Measurements from ENCODE around the gene BAZ2B. TPM values are rescaled to one million over a fixed set of nuclear protein-coding genes. Genes with fewer than 3 reads are reported as not detected.

The BAZ2B gene
- total RNA-seq, 2 donors from 2014 or later, result 60.8 to 84.5 TPM

DNA sequence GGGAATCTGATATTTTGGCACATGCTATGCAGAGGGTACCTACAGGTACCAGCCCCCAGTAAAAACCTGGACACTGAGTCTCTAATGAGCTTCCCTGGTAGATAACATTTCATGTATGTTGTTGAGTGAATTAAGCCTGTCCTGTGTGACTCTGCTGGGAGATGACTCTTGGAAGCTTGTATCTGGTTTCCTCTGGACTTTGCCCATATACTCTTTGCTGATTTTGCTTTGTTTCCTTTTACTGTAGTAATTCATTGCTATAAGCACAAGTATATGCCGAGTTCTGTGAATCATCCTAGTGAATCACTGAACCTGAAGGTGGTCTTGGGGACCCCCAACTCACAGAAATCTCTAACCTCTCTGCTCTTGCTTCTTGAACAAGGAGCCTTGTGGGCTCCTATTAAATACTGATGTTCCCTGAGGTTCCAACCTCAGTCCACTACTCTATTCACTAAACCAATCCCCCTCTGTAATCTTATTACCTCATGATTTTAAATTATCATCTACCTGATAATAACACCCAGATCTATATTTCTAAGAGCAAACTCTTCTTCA lies 235.6 kb downstream of the BAZ2B start:
- no peaks in the 10 kb centered on the region for H3K36me3 ChIP-seq
- H3K4me3 ChIP-seq, result no peak overlapping the region
- 92% methylated on average over 1 of the region's 1 CpG for WGBS
- no peak for TF ChIP-seq POLR2A (IDR thresholded peaks at IDR 0.05)
- TF ChIP-seq, protein P1, sequence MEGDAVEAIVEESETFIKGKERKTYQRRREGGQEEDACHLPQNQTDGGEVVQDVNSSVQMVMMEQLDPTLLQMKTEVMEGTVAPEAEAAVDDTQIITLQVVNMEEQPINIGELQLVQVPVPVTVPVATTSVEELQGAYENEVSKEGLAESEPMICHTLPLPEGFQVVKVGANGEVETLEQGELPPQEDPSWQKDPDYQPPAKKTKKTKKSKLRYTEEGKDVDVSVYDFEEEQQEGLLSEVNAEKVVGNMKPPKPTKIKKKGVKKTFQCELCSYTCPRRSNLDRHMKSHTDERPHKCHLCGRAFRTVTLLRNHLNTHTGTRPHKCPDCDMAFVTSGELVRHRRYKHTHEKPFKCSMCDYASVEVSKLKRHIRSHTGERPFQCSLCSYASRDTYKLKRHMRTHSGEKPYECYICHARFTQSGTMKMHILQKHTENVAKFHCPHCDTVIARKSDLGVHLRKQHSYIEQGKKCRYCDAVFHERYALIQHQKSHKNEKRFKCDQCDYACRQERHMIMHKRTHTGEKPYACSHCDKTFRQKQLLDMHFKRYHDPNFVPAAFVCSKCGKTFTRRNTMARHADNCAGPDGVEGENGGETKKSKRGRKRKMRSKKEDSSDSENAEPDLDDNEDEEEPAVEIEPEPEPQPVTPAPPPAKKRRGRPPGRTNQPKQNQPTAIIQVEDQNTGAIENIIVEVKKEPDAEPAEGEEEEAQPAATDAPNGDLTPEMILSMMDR (IDR thresholded peaks at IDR 0.05), result no peak
- no peak for TF ChIP-seq POLR2AphosphoS5 (IDR thresholded peaks at IDR 0.05)
- no peak for DNase-seq (ENCODE audit: low spot score)
- H3K9me3 ChIP-seq, result no peaks in the 10 kb centered on the region
- intact Hi-C loops (cut with DNase I), result no loop called here
- no peaks in the 10 kb centered on the region for H3K4me1 ChIP-seq (replicated peaks)
- no peaks in the 10 kb centered on the region for H3K27me3 ChIP-seq (replicated peaks; ENCODE audit: insufficient read depth)
- no peak overlapping the region for H3K27ac ChIP-seq

GRCh38 chr2:159379181-159379580 lies 237.2 kb downstream of the BAZ2B start:
- 0% methylated on average over 1 of the region's 1 CpG for WGBS
- Histone ChIP-seq H3K27me3 (replicated peaks; ENCODE audit: insufficient read depth) (no peaks in the 10 kb centered on the region), H3K4me1 (replicated peaks) (no peaks in the 10 kb centered on the region), H3K27ac (no peak overlapping the region), H3K36me3 (no peaks in the 10 kb centered on the region), H3K9me3 (no peaks in the 10 kb centered on the region), H3K4me3 (no peak overlapping the region)
- DNase-seq (ENCODE audit: low spot score), result no peak
- intact Hi-C loops (cut with DNase I), result no loop called here
- TF ChIP-seq, protein P1 (IDR thresholded peaks at IDR 0.05), result no peak
- TF ChIP-seq POLR2A (IDR thresholded peaks at IDR 0.05), result no peak
- TF ChIP-seq POLR2AphosphoS5 (IDR thresholded peaks at IDR 0.05), result no peak

GRCh38 chr2:159375241-159375640 lies 241.1 kb downstream of the BAZ2B start:
- intact Hi-C loops (cut with DNase I), result no loop called here
- Histone ChIP-seq H3K9me3 (no peaks in the 10 kb centered on the region), H3K27ac (no peak overlapping the region), H3K4me1 (replicated peaks) (no peaks in the 10 kb centered on the region), H3K4me3 (no peak overlapping the region), H3K27me3 (replicated peaks; ENCODE audit: insufficient read depth) (no peaks in the 10 kb centered on the region), H3K36me3 (peaks cover 0 to 3% of the 10 kb centered on the region in 2 donors)
- no peak for DNase-seq (ENCODE audit: low spot score)
- TF ChIP-seq POLR2A (IDR thresholded peaks at IDR 0.05), result no peak
- TF ChIP-seq, protein P1 (IDR thresholded peaks at IDR 0.05), result no peak
- no peak for TF ChIP-seq POLR2AphosphoS5 (IDR thresholded peaks at IDR 0.05)

DNA sequence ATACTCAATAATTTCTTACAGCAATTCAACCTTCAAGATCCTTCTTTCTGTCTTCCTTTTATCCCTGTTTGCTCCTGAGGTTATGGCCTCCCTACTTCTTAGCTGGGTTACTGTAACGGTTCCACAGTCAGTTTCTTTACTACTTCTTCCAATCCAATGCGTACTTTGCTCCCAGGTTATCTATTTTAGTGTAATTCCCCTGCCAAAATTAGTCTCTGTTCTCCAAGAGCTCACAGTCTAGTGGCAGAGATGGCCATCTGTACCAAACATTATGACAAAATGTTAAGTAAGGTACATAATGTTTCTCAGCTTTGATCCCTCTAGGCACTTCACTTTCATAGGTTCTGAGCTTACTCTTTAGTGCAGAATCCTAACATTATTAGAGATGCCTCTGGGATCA lies 244.8 kb downstream of the BAZ2B start:
- TF ChIP-seq, protein P1 (IDR thresholded peaks at IDR 0.05), result no peak
- TF ChIP-seq POLR2AphosphoS5 (IDR thresholded peaks at IDR 0.05) (no peak), POLR2A (IDR thresholded peaks at IDR 0.05) (no peak)
- 50% methylated on average over 2 of the region's 2 CpGs for WGBS
- H3K36me3 ChIP-seq, result peaks cover 0 to 3% of the 10 kb centered on the region in 2 donors
- H3K4me1 ChIP-seq (replicated peaks), result no peaks in the 10 kb centered on the region
- DNase-seq (ENCODE audit: low spot score), result no peak
- no peaks in the 10 kb centered on the region for H3K9me3 ChIP-seq
- intact Hi-C loops (cut with DNase I), result no loop called here
- H3K4me3 ChIP-seq, result no peak overlapping the region
- no peak overlapping the region for H3K27ac ChIP-seq
- no peaks in the 10 kb centered on the region for H3K27me3 ChIP-seq (replicated peaks; ENCODE audit: insufficient read depth)

DNA sequence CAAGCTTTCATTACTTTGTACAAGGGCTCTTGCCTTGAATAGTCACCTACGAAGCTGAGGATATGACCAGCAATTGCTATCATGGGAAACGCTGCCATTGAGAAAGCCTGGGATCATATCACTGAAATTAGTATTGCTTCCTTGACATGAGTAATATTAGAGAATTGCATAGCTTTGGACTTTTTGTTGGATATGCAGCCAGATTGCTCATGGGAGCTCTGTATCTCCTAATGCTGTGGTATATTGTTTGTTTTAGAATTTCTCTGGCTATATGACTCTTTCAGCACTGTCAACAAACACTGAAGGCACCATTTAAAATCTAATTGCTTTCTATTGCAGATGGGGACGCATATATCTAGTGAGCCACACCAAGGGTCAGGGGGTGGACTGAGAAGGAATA lies 249.8 kb downstream of the BAZ2B start:
- TF ChIP-seq, protein P1 (IDR thresholded peaks at IDR 0.05), result no peak
- TF ChIP-seq POLR2A (IDR thresholded peaks at IDR 0.05), result no peak
- TF ChIP-seq POLR2AphosphoS5 (IDR thresholded peaks at IDR 0.05), result no peak

More for the DNA sequence above, 249.8 kb downstream of the BAZ2B start:
- DNase-seq (ENCODE audit: low spot score), result no peak
- Histone ChIP-seq H3K36me3 (peaks cover 0 to 4% of the 10 kb centered on the region in 2 donors), H3K4me1 (replicated peaks) (no peaks in the 10 kb centered on the region), H3K27me3 (replicated peaks; ENCODE audit: insufficient read depth) (no peaks in the 10 kb centered on the region), H3K4me3 (no peak overlapping the region), H3K9me3 (no peaks in the 10 kb centered on the region), H3K27ac (no peak overlapping the region)
- intact Hi-C loops (cut with DNase I), result no loop called here
- WGBS, result 90% methylated on average over 3 of the region's 3 CpGs
